Stimulated activated CD4-positive, alpha-beta T cell treated with anti-CD3 and anti-CD28 coated beads, Interleukin-1b, Interleukin-23, amount 100 ng/mL, for 24 hours (primary cell): ENCODE results near the gene OVCH1.

Experiments
- DNase-seq, 4 experiments: peaks; one replicate each; pipeline ENCODE4 v3.0.0-alpha.2; 2020; ENCODE audit warnings: low read depth in 4 of 4, low spot score in 1 of 4

Gene OVCH1, protein sequence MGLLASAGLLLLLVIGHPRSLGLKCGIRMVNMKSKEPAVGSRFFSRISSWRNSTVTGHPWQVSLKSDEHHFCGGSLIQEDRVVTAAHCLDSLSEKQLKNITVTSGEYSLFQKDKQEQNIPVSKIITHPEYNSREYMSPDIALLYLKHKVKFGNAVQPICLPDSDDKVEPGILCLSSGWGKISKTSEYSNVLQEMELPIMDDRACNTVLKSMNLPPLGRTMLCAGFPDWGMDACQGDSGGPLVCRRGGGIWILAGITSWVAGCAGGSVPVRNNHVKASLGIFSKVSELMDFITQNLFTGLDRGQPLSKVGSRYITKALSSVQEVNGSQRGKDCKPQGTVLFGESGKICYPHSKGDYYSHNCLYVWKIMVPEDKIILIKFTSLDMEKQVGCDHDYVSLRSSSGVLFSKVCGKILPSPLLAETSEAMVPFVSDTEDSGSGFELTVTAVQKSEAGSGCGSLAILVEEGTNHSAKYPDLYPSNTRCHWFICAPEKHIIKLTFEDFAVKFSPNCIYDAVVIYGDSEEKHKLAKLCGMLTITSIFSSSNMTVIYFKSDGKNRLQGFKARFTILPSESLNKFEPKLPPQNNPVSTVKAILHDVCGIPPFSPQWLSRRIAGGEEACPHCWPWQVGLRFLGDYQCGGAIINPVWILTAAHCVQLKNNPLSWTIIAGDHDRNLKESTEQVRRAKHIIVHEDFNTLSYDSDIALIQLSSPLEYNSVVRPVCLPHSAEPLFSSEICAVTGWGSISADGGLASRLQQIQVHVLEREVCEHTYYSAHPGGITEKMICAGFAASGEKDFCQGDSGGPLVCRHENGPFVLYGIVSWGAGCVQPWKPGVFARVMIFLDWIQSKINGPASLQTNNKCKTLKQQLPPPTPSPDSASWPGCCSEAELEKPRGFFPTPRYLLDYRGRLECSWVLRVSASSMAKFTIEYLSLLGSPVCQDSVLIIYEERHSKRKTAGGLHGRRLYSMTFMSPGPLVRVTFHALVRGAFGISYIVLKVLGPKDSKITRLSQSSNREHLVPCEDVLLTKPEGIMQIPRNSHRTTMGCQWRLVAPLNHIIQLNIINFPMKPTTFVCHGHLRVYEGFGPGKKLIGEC

DNA sequence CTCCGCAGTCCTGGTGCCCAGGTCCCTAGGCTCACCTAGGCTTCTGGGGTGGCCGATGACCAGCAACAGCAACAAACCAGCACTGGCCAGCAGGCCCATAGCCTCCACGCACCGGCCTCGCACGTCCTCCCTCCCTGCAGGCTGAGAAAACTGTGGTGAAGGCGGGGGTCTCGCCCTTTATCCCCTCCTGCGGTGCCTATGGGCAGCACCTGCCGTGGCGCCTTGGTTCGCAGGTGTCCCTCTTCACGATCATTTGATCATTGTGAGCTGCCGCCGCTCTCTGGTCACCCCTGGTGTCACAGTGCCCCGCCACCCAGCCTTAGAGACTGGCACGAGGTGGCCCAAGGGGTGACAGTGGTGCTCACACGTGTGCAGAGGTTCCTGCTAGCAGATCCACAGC, at the start of gene OVCH1:
OVCH1 (minus strand) TSS at position 99 of the 400 bp plus-strand sequence; CDS start at position 99, 0 bp downstream.
- DNase-seq = no peak

DNA sequence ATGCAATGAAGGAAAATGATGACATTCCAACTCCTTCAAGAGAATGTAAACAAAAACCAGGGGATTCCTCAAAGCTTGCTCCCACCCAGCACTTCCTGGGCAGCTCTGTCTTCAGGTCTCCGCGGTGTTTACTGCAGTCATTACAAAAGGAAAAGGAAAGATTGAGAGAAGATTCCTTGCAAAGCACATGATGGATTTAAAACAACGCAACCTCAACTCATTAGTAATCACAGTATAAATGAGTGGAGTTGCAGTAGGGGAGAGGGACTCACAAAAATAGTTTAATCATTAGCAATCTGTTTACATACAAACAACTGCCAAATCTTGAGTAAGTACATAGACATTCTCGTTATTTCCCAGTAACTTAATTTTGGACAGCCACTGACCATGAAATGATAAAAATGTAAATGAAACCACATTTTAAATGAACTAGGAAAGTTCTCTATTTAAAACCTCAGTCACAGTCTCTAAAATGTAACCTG, 49.7 kb upstream of the OVCH1 start:
- DNase-seq = no peak

DNA sequence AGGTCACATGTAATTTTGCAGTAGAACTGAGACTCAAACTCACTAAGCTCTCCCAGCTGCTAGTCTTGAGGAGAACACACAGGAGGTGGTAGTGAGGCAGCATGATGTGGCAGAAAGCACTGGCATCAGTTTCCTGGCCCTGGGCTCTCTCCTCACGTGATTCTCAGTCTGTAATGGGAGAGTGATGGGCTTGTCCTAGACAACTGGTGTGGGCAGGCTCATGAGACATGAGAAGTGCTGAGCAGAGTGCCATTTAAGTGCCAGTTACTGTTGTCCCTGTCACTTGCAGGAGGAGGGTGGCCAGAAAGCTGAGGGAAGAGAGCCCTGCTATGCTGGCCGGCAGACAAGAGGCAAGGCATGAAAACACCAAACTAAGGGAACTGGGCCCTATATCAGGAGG, 48.5 kb upstream of the OVCH1 start:
- DNase-seq = no peak

DNA sequence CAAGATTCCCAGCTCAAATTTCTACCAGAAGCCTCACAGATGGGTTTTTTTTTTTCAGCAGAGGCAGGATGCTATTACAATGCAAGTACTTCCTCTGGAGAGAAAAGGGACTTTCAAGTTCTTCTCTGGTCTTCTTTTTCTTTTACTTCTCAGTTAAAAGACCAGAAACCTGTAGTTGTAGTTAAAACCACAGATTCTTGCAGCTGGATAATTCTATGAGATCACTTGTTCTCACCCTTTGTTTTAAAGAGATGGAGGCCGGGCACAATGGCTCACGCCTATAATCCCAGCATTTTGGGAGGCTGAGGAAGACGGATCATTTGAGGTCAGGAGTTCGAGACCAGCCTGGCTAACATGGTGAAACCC, 47.6 kb upstream of the OVCH1 start:
- no peak for DNase-seq

DNA sequence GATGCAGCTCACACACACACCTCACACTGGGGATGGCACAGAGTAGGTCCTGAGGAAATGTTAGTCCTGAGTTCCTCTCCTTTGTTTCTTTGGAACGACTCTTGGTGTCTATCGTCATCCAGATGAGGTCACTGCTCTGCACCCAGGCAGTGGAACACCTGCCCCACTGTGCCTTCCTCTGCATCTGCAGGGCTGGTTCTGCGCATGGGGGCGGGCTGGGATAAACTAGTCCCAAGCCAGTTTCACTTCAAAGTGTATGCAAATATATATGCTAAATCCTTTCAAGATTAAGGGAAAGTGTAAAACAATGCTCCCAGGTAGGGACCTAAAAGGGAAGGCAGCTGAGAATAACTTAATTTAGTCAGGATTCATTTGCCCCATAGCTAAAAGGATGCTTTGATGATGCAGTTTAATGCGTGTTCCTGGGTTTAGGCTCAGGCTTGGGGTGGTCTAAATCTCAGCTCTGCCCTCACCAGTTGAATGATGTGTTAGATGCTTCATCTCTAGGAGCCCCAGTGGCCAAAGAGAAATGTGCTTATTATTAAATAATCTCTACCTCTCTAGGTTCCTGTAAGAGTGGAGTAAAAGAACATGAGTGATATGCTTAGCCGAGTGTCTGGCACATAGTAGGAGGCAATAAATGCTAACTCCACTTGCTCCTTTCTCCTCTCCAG, 47.1 kb upstream of the OVCH1 start:
- DNase-seq = no peak

DNA sequence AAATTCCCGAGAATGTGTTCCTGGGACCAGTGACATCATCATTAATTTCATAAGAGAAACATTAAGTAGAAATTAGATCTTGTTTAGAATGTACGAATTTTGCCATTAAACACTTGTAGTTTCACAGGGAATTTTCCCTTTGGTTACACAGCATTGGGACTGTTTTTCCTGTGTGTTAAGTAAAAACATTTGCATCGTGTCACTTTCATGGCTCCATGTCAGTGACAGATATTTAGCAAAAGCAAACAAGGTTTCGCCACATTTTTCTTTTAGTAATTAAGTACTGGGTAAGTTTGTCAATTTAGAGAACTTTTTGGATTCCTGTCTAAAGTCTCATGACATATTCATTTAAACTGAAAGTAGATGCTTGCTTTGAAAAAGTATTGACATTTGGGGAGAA, 45.5 kb upstream of the OVCH1 start:
- DNase-seq = no peak

DNA sequence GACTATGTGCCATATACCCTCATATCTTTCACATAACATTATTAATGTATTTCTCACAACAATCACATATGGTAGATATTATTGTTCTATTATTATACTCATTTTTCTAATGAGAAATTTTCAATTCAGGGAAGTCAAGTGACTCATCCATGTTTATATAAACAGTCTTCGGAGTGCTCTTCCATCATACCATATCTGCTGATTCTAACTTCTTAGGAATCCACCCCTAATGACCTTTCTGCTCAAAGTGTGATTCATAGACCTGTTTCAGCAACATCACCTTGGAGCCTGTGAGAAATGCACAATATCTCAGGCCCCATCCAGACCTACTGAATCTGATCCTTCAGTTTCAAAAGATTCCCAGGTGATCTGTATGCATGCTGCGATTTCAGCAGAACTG, 39.8 kb upstream of the OVCH1 start:
- no peak for DNase-seq

DNA sequence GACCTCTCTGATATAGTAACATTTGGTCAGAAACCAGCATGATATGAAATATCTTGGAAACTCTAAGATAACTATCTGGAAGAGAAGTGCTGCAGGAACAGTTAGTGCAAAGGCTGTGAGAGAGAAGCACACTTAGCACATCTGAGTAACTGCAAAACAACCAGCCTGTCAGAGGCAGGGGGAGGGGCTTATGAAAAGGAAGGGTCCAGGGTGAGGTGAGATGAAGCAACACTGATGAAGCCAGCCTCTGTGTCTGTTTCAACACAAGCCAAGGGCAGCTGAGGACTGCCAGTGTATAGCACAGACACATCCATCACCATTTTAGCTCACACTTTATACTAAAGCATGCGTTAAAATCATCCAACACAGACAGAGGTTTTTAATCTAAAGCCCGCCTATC, 37.4 kb upstream of the OVCH1 start:
- DNase-seq = no peak

DNA sequence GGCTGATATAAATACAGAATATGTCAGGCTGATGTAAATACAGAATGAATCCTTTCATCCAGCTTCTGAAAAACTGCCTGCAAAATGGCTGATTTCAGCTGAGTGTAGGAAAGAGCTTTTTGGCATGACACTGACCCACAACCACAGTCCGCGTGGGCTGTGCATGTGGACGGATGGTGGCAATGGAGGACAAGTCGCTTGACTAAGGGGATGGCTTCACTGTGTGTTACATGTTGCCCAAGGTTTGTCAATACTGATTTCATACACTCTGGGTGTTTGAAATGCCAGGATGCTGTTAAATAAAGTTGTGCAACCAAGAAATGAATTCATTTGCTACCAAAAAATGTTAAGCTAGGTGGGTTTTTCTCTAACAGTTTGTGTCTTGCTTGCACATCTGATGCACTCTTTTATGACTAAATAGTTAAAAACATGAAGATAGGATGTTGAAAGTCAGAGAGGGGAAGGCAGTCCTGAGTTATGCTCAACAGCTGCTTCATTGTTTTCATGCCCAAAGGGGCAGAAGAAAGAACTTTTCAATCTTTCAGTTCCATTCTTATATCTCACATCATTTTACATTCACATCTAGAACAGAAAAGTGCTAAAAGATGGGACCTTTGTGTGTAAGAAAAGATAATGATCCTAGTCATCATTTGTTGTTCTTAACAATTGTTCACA, 36.5 kb upstream of the OVCH1 start:
- DNase-seq = no peak

DNA sequence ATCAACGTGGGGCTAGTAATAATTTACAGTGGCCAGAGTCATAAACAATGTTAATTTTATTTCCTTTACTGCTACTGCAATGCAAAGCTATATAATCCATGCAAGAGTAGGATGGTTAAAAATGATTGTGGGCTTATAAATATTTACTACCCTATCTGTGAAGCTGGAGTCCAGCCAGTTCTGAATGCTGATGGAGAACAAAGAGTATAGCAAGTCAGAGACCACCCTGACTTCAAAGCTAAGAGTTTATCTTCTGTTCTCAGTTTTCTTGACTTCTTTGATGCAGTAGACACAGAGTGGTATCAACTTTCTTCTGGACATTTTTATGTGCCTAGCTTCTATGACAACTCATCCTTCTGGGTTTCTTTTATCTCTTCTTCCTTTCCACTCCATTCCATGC, 34.0 kb upstream of the OVCH1 start:
- DNase-seq = no peak

DNA sequence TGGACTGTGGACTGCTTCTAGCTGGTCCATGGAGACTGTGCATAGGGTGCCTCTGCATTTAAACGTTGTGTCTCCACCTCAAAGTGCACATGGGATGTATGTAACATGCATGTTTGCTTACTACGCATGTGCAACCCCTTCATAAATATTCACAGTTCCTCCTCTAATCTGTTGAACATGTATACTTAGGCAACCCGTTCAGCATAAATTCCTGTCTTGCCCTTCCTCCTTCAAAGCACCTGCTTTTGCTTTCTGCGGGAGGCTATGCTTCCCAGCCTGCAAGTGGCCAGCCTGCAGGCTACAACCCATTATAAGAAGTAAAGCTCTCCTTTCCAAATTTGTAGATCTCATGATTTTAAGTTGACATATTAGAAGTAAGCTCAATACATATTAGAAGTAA, 33.0 kb upstream of the OVCH1 start:
- no peak for DNase-seq

DNA sequence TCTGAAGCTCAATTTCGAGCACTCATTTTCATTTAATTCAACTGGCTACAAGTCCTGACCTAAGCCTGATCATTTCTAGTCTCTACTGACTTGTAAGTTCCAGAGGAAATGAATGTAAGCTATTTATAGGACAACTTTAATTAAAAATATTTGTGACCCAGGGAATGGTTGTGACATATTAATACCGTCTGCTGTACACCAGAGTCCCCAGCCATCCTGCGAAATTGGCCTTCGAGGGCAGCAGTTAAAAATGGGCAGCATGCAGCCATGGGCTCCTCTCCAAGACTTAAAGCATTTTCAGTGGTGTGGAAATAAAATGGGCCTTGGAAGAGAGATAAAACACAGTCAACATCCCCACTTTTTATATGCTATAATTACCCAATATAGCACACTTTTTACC, 30.7 kb upstream of the OVCH1 start:
- DNase-seq = no peak

DNA sequence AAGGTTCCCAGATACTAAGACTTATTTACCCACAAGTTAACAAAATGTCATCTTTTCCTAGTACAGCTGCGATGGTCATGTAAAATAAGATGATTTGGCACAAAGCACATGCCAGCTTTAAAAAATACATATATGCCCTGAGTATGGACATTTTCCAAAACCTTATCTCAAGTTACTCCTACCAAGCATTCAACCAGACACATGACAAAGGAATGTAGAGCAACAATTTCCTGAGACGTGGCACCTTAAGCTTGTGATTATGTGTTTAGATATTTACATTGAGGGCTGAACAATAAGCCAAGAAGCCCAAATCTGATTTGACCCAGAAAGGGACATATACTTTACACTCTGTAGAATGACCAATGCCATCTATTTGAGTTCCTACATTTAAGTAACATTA, 24.5 kb upstream of the OVCH1 start:
- DNase-seq = no peak

DNA sequence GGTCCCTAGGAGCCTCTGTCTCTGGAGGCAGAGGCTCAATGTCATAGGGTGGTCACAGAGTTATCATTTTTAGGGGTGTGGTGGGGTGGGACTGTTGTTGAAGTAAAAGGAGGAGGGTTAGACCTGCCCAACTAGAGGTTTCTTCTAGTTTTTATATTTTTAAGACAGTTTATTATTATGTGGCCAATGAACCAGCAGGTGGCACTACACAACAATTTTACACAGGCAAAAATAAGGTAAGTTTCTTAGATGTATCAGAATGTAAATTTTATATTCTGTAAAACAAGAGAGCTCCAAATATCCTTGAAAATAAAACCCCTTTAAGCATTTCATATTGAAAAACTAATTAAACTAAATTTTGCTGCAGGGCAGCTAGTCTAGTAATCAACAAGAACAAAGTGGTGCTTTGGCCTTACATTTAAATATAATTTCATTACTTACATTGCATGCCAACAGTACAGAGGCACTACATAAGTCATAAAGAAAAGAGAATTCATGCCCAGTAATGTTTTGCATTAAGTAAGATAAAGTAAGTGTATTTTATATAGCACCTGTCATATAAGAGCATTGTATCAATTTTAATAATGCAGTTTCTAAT, 22.2 kb upstream of the OVCH1 start:
- DNase-seq = peak in 1 of 4 experiments; percentile 13

DNA sequence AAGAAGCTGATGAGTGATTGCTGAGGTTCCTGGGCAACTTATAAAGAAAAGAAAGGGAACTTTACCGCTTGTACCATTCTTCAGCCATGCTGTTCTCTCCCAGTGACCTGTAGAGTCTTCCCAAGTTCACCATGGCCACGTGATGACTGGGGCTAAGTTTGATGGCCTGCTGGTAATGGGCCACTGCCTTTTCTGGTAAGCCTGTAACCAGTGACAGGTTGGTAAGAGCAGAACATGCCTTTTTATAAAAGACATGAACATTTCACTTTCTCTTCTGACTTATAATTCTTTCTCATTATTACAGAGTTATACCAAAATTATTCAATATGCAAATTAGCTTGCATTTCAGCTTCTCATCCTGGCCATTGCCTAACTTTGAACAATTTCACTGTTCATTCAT, 20.9 kb upstream of the OVCH1 start:
- DNase-seq = no peak

DNA sequence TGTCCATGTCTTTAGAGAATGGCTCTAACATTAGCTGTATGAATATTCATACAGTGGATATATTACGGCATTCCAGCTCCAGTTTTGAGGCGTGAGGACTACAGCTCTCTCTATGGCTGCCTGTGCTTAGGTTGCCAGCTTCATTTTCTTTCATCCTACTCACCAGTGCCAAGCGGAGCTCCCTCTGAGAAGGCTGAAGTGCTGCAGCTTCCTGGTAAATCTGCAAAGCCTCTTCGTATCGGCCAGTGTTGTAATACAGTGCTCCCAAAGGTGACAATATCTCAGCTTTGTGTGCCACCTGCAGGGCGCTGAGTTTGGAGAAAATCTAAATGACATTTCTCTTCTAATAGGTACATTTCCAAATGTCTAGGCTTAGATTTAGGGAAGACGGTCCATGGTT, 19.8 kb upstream of the OVCH1 start:
- DNase-seq = no peak

DNA sequence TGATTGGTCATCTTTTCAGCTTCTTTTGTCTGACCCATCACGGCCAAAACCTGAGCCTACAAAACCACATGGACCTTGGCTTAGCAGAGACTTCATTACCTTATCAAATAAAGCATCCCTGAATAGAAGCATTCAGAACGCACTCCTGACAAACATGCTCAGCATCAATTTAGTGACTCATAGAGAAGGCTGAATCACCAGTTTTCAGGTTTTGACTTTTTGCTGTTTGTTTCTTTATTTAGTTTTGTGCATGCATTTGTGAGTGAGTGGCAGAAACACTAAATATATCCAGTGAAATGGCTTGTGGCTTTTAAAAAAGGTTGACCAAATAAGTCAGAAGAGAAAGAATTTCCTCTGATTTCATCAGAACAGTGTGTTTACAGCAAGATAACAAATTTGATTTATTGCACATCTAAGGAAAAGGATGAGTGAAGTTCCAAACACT, 19.0 kb upstream of the OVCH1 start:
- DNase-seq = no peak

DNA sequence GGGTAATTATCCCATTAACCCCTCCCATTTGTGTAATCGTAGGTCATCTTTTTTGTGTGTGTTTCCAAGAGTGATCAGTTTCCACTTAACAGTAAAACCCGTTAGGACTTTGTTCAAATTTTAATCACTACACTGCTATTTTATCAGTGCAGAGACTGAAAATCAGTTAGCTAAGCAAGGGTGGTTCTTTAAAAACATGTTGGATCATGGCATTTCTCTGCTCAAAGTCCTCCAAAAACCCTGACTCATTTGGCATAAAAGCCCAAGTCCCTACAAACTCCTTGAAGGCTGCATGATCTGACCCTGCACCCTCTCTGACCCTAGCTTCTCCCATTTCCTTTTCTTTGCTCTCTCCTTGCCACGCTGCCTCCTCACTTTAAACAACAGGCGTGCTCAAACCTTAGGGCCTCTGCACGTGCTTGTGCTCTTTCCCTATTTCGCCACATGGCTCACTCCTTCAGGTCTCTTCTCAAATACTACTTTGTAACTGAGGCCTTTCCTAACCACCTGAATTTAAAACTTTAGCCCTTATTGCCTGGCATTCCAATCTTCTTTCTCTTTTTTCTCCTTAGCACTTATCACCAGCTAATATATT, 13.2 kb upstream of the OVCH1 start:
- DNase-seq = no peak

DNA sequence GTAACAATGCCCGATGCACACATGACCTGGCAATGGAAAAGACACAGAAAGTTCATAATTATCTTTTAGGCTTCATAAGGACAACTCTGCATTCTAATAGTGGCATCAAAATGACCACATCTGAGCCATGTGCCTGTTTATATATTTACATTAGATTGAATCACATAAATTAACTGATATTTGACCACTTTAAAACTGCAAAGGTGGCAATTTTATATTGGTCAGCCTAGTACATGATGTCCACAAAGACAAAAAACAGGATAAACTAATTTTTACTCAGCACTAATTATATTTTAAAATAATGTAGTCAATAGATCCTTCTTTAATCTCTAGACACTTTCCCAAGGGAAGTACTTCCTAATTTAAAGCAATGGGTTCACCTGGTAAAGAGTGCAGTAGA, 12.0 kb upstream of the OVCH1 start:
- no peak for DNase-seq

DNA sequence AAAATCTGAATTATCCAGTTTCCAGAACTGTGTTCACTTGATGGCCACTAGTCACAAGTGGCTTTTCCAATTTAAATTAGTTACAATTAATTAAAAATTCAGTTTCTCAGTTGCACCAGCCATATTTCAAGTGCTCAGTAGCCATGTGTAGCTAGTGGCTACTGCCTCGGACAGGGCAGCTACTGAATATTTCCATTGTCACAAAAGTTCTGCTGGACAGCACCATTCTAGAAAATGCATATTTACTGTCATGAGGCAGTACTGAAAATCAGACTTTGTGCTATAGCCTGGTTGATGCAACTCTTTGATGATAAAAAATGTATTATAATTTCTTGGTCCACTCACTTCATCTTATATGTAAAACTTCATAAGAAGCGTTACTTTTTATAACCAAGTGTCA, 11.5 kb upstream of the OVCH1 start:
- DNase-seq = no peak
